Prostate gland (tissue), 2 donors: ENCODE results near the gene SGCA. TPM values are rescaled to one million over a fixed set of nuclear protein-coding genes. Genes with fewer than 3 reads are reported as not detected.

ENCODE experiments used
- DNase-seq: peaks from one replicate; pipeline ENCODE4 v3.0.0-alpha.2; 2019; ENCODE audit warnings: low spot score
- H3K27ac ChIP-seq, 2 donors: fragments of 200-600 bp; sonication (generic); 2 replicates each; pipeline ENCODE4 v1.5.1; 2017 to 2019
- H3K27me3 ChIP-seq: fragments of 200-600 bp; sonication (generic); replicated peaks from 2 replicates; pipeline ENCODE4 v1.5.1; 2019; ENCODE audit not compliant: insufficient read depth
- H3K36me3 ChIP-seq, 2 donors: fragments of 200-600 bp; sonication (generic); 1 replicate in 1 of 2; 2 replicates in 1 of 2; pipeline versions ENCODE4 v1.5.1 to v1.8.1; 2017 to 2019
- H3K4me1 ChIP-seq: fragments of 200-600 bp; sonication (generic); replicated peaks from 2 replicates; pipeline ENCODE4 v1.5.1; 2019
- H3K4me3 ChIP-seq, 2 donors: fragments of 200-600 bp; sonication (generic); 2 replicates each; pipeline ENCODE4 v1.5.1; 2017 to 2019
- H3K9me3 ChIP-seq: fragments of 200-600 bp; sonication (generic); 2 replicates; pipeline ENCODE4 v1.5.1; 2017
- POLR2A ChIP-seq: fragments of 450-650 bp; IDR thresholded peaks from one replicate; pipeline ENCODE4 v1.6.1; 2016; ENCODE audit warnings: antibody characterized with exemption, mild to moderate bottlenecking
- POLR2AphosphoS5 ChIP-seq: sonication (generic); formaldehyde crosslinking; IDR thresholded peaks from one replicate; pipeline ENCODE4 v1.6.1; 2017; ENCODE audit warnings: antibody characterized with exemption
- WGBS: methylation state at CpG from one replicate; pipeline ENCODE4 v1.1.5; 2018; 5-methylcytosine and 5-hydroxymethylcytosine counted together
- intact Hi-C: fragments of 100-400 bp; cut with DNase I; formaldehyde crosslinking; loops from one replicate; pipeline ENCODE4 v1.14.2; 2022
- total RNA-seq, 2 donors: library from RNA; depleted of rRNA; stranded (reverse); fragments of >200 nt; gene quantifications; one replicate each; pipeline ENCODE4 v1.1.0, GENCODE V29; 2016
- TF ChIP-seq, protein P1 (sequence below), 4 experiments: fragments of 200-600 bp in 2 of 4; fragments of 450-650 bp in 2 of 4; sonication (generic) in 2 of 4; IDR thresholded peaks; 1 replicate in 3 of 4; 2 replicates in 1 of 4; pipeline ENCODE4 v1.5.1; 2016 to 2019; ENCODE audit warnings: antibody characterized with exemption in 4 of 4, mild to moderate bottlenecking in 2 of 4, moderate library complexity in 2 of 4

SGCA gene
- total RNA-seq, 2 donors from 2014 or later: 13.9 to 19.4 TPM

- Histone ChIP-seq H3K36me3 (no peaks in the 10 kb centered on the region), H3K4me1 (peaks cover 5% of the 10 kb centered on the region), H3K27ac (no peak overlapping the region), H3K9me3 (no peaks in the 10 kb centered on the region), H3K27me3 (no peaks in the 10 kb centered on the region), H3K4me3 (no peak overlapping the region)
- no peak for DNase-seq
- TF ChIP-seq, protein P1, sequence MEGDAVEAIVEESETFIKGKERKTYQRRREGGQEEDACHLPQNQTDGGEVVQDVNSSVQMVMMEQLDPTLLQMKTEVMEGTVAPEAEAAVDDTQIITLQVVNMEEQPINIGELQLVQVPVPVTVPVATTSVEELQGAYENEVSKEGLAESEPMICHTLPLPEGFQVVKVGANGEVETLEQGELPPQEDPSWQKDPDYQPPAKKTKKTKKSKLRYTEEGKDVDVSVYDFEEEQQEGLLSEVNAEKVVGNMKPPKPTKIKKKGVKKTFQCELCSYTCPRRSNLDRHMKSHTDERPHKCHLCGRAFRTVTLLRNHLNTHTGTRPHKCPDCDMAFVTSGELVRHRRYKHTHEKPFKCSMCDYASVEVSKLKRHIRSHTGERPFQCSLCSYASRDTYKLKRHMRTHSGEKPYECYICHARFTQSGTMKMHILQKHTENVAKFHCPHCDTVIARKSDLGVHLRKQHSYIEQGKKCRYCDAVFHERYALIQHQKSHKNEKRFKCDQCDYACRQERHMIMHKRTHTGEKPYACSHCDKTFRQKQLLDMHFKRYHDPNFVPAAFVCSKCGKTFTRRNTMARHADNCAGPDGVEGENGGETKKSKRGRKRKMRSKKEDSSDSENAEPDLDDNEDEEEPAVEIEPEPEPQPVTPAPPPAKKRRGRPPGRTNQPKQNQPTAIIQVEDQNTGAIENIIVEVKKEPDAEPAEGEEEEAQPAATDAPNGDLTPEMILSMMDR (IDR thresholded peaks at IDR 0.05): no peak
- TF ChIP-seq POLR2A: no peak
- no peak for TF ChIP-seq POLR2AphosphoS5
- 80% methylated on average over 12 of the region's 12 CpGs for WGBS
- intact Hi-C loops: no loop called here
These were observed 14.8 kb downstream of the SGCA start for GRCh38 chr17:50180620-50181019.

DNA sequence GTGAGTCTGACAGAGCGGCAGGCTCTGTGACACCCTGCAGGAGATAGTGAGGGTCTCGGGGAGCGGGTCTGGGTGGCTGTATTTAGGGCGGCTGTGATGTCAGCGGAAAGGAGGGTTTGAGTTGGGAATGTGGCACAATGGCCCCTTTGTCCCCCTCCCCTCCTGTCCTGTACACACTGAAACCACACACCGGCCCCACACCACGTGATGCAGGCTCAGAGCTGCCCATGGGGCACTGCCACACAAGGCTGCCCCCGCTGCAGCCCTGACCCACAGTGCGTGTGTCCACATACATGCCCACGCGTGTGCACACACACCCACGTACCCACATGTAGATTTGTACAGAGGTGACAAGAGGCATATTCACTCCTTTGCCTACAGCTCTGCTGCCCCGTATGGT lies 15.3 kb downstream of the SGCA start:
- intact Hi-C loops: no loop called here
- TF ChIP-seq POLR2AphosphoS5 (no peak), POLR2A (no peak)
- TF ChIP-seq, protein P1 (IDR thresholded peaks at IDR 0.05): no peak
- WGBS: 84% methylated on average over 13 of the region's 13 CpGs
- H3K27me3 ChIP-seq: no peaks in the 10 kb centered on the region
- H3K36me3 ChIP-seq: no peaks in the 10 kb centered on the region
- peaks cover 5% of the 10 kb centered on the region for H3K4me1 ChIP-seq
- no peaks in the 10 kb centered on the region for H3K9me3 ChIP-seq
- H3K4me3 ChIP-seq: no peak overlapping the region
- H3K27ac ChIP-seq: no peak overlapping the region
- DNase-seq: no peak

DNA sequence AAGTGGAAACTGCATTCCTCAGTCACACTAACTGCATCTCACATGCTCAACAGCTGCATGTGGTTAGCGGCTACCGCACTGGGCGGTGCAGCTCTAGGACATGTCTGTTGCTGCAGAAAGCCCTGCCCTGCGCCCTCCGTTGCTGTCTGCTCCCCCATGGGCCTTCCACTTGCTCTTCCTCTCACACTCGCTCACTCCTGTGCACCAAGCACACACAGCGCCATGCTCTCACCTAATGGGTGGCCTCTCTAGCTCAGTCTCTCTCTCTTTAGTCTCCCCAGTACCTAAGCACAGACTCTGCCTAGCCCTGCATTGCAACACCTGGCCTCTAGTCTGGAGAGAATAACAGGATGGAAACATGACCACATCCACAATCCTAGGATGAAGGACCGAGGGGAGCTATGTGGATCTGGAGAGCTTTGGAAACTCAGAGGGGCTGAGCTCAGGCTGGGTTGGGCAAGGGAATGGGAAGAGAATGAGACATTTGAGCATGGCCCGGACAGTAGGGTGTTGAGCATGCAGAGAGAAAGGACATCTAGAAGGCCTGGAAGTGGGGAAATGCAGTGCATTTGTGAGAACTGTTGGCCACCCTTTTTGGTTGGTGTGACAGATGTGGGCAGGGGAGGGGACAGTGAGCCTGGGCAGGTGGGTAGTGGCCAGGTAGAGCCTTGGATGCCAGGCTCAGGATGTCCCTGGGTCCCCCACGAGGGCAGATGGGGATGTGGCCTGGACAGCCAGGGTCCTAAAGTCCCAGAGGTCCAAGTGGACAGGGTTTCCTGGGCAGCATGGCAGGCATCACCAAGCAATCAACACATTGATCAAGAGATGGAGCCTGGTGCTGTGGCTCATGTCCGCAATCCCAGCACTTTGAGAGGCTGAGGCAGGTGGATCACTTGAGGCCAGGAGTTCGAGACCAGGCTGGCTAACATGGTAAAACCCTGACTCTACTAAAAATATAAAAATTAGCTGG lies 16.1 kb downstream of the SGCA start:
- no peak overlapping the region for H3K27ac ChIP-seq
- no peak for DNase-seq
- H3K9me3 ChIP-seq: no peaks in the 10 kb centered on the region
- peaks cover 5% of the 10 kb centered on the region for H3K4me1 ChIP-seq
- H3K4me3 ChIP-seq: no peak overlapping the region
- H3K27me3 ChIP-seq: no peaks in the 10 kb centered on the region
- TF ChIP-seq, protein P1 (IDR thresholded peaks at IDR 0.05): no peak
- no peak for TF ChIP-seq POLR2A
- no peak for TF ChIP-seq POLR2AphosphoS5
- intact Hi-C loops: no loop called here
- no peaks in the 10 kb centered on the region for H3K36me3 ChIP-seq
- 67% methylated on average over 12 of the region's 12 CpGs for WGBS

GRCh38 chr17:50182783-50183420 lies 17.1 kb downstream of the SGCA start:
- DNase-seq: no peak
- H3K4me3 ChIP-seq: no peak overlapping the region
- H3K4me1 ChIP-seq: peaks cover 5% of the 10 kb centered on the region
- H3K36me3 ChIP-seq: no peaks in the 10 kb centered on the region
- no peaks in the 10 kb centered on the region for H3K9me3 ChIP-seq
- H3K27me3 ChIP-seq: no peaks in the 10 kb centered on the region
- TF ChIP-seq, protein P1 (IDR thresholded peaks at IDR 0.05): no peak
- TF ChIP-seq POLR2A: no peak
- TF ChIP-seq POLR2AphosphoS5: no peak
- WGBS: 82% methylated on average over 18 of the region's 18 CpGs
- H3K27ac ChIP-seq: no peak overlapping the region
- intact Hi-C loops: no loop called here
